ENCODE data around the gene TMEM41B.

DNA sequence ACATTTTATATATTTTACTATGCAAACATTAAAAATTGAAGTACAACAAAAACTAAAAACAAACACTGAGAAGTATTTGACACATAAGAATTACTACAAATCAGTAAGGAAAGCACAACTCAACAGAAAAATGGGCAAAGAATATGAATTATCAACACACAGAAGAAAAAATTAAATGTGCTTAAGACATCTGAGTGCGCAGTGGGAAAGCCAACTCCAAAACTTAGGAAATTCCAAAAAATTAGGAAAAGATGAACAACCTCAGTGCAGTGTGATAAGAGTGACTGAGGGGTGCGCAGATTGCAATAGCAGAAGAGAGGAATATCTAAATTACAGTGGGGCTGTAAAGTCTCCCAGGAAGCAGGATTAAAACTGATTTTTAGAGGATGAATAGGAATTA, 1.9 kb upstream of the TMEM41B start:
- TF ChIP-seq, protein P1, sequence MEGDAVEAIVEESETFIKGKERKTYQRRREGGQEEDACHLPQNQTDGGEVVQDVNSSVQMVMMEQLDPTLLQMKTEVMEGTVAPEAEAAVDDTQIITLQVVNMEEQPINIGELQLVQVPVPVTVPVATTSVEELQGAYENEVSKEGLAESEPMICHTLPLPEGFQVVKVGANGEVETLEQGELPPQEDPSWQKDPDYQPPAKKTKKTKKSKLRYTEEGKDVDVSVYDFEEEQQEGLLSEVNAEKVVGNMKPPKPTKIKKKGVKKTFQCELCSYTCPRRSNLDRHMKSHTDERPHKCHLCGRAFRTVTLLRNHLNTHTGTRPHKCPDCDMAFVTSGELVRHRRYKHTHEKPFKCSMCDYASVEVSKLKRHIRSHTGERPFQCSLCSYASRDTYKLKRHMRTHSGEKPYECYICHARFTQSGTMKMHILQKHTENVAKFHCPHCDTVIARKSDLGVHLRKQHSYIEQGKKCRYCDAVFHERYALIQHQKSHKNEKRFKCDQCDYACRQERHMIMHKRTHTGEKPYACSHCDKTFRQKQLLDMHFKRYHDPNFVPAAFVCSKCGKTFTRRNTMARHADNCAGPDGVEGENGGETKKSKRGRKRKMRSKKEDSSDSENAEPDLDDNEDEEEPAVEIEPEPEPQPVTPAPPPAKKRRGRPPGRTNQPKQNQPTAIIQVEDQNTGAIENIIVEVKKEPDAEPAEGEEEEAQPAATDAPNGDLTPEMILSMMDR (IDR thresholded peaks at IDR 0.05) = no peak
- TF ChIP-seq POLR2A (IDR thresholded peaks at IDR 0.05) = no peak
- no peak for TF ChIP-seq POLR2AphosphoS5 (IDR thresholded peaks at IDR 0.05)
- no peak for TF ChIP-seq EP300 (IDR thresholded peaks at IDR 0.05)
